Left ventricle myocardium inferior (tissue), 1 donor: Measurements from ENCODE around the gene TMTC1. TPM values are rescaled to one million over a fixed set of nuclear protein-coding genes. Genes with fewer than 3 reads are reported as not detected.

Experiments
- DNase-seq: peaks from one replicate; pipeline ENCODE4 v3.0.0-alpha.2; 2020
- H3K27ac ChIP-seq: fragments of 200-600 bp; replicated peaks from 2 replicates; pipeline ENCODE4 v1.8.0; 2021
- H3K27me3 ChIP-seq: fragments of 200-600 bp; 2 replicates; pipeline ENCODE4 v1.8.0; 2021; ENCODE audit warnings: low read depth
- H3K36me3 ChIP-seq: fragments of 200-600 bp; 2 replicates; pipeline ENCODE4 v1.8.0; 2021
- H3K4me1 ChIP-seq: fragments of 200-600 bp; 2 replicates; pipeline ENCODE4 v1.8.0; 2021
- H3K4me3 ChIP-seq: fragments of 200-600 bp; 2 replicates; pipeline ENCODE4 v1.8.0; 2021; ENCODE audit warnings: mild to moderate bottlenecking, moderate library complexity
- H3K9me3 ChIP-seq: fragments of 200-600 bp; replicated peaks from 2 replicates; pipeline ENCODE4 v1.8.0; 2021
- CTCF ChIP-seq: fragments of 200-600 bp; IDR thresholded peaks from 2 replicates; pipeline ENCODE4 v1.8.0; 2021; ENCODE audit warnings: antibody characterized with exemption, mild to moderate bottlenecking, borderline replicate concordance
- intact Hi-C: fragments of 100-400 bp; cut with micrococcal nuclease; formaldehyde crosslinking; loops from one replicate; pipeline ENCODE4 v1.11.0; 2022
- total RNA-seq: library from RNA; stranded (reverse); fragmentation: NEBNext Ultra II Directional; extraction: Animal tissue kit (Norgen Biotek cat#: 25700); gene quantifications from one replicate; pipeline ENCODE4 v1.2.1, GENCODE V29; 2021
- donor health status: DM: no; HTN: yes; CAD: no; lungs with severe emphysema.

Gene TMTC1
- total RNA-seq, 1 donor from 2014 or later, result 38.4 TPM

GRCh38 chr12:29622251-29622650 is 161.5 kb downstream of the TMTC1 start:
- no peaks in the 10 kb centered on the region for H3K27me3 ChIP-seq
- no peak overlapping the region for H3K27ac ChIP-seq
- TF ChIP-seq CTCF, result no peak
- peaks cover 11% of the 10 kb centered on the region for H3K36me3 ChIP-seq
- H3K9me3 ChIP-seq, result no peaks in the 10 kb centered on the region
- no peak for DNase-seq
- intact Hi-C loops, result no loop called here
- H3K4me3 ChIP-seq, result no peak overlapping the region
- H3K4me1 ChIP-seq, result peaks cover 10% of the 10 kb centered on the region

- no peak overlapping the region for H3K27ac ChIP-seq
- intact Hi-C loops, result no loop called here
- no peaks in the 10 kb centered on the region for H3K4me1 ChIP-seq
- peaks cover 11% of the 10 kb centered on the region for H3K36me3 ChIP-seq
- TF ChIP-seq CTCF, result no peak
- DNase-seq, result no peak
- H3K27me3 ChIP-seq, result no peaks in the 10 kb centered on the region
- no peaks in the 10 kb centered on the region for H3K9me3 ChIP-seq
- H3K4me3 ChIP-seq, result no peak overlapping the region
Observed at GRCh38 chr12:29620030-29620429, 163.7 kb downstream of the TMTC1 start.

GRCh38 chr12:29617407-29617803 is 166.3 kb downstream of the TMTC1 start:
- no peaks in the 10 kb centered on the region for H3K9me3 ChIP-seq
- H3K36me3 ChIP-seq, result peaks cover 22% of the 10 kb centered on the region
- intact Hi-C loops, result no loop called here
- DNase-seq, result no peak
- H3K27me3 ChIP-seq, result no peaks in the 10 kb centered on the region
- no peak overlapping the region for H3K27ac ChIP-seq
- no peak for TF ChIP-seq CTCF
- no peak overlapping the region for H3K4me3 ChIP-seq
- H3K4me1 ChIP-seq, result no peaks in the 10 kb centered on the region

GRCh38 chr12:29616664-29617406 is 166.9 kb downstream of the TMTC1 start:
- Histone ChIP-seq H3K9me3 (no peaks in the 10 kb centered on the region), H3K4me1 (peaks cover 5% of the 10 kb centered on the region), H3K36me3 (peaks cover 22% of the 10 kb centered on the region), H3K27ac (no peak overlapping the region), H3K4me3 (no peak overlapping the region), H3K27me3 (no peaks in the 10 kb centered on the region)
- DNase-seq, result no peak
- no peak for TF ChIP-seq CTCF
- intact Hi-C loops, result no loop called here

- intact Hi-C loops, result no loop called here
- no peak for TF ChIP-seq CTCF
- H3K4me1 ChIP-seq, result peaks cover 26% of the 10 kb centered on the region
Observed at GRCh38 chr12:29614694-29615325, 168.9 kb downstream of the TMTC1 start.

More at GRCh38 chr12:29614694-29615325, 168.9 kb downstream of the TMTC1 start:
- H3K4me3 ChIP-seq, result no peak overlapping the region
- H3K9me3 ChIP-seq, result no peaks in the 10 kb centered on the region
- peaks cover 11% of the 10 kb centered on the region for H3K36me3 ChIP-seq
- no peak for DNase-seq
- no peaks in the 10 kb centered on the region for H3K27me3 ChIP-seq
- H3K27ac ChIP-seq, result no peak overlapping the region
